ENCODE data around the gene RALGPS1.

RALGPS1 gene

DNA sequence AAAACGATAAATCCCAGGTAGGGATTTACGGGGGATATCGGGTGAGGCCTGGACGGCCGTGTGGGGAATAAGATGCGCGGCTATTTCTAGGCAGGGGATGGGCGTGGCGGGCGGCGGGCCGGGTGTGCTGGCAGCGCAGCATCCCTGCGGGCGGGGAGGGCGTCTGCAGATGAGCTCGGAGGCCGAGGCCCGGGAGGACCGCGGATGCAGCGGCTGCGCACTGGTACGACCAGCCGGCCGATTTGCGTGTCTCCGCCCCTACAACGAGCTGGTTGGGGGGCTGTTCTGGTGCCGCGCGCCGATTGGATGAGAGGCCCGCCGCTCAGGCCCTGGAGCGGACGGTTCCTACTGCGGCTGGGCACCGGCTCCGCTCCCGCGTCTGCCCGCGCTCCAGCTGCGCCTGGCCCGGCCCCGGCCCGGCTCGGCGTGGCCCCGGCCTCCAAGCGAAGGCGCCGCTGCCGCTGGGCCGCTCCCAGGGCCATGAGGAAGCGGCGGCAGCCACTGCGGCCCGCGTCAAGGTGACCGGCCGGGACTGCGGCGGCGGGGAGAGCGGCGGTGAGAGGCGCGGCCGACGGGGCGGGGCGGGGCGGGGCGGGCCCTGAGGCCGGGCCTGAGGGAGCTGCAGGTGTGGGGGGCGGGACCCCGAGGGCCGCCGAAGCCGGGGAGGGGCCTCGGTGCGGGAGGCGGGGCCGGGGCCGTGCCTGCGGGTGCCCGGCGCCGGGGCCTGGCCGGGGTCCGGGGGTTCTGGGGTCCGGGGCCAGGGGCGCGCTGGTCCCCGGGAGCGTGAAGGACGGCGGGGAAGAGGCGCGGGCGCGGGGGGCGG, at the start of gene RALGPS1:
Gene RALGPS1, plus strand, starts transcription at position 325 of the 823 bp plus-strand sequence. CDS start 47,508 bp downstream, outside the sequence.
- DNase-seq = peak; percentile 66

DNA sequence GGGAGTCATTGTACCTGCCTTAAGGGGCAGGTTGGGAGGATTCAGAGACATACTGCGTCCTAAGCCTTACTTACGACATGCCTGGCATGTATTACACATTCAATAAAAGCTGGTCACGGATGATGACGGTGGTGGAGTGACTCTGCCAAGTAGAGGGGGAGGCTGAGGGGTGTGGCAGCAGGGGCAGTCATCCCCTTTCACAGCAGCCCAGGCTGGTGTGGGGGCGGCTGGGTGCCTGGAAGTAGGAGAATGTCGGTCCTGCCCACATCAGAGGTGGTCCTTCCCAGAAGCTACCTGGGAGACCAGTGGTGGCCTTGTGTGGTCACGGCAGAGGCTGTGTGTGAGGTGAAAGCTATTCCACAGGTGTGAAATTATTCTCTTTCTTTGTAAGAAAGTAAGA, 45.2 kb upstream of the RALGPS1 start:
- no peak for DNase-seq

- DNase-seq = no peak
Measured at GRCh38 chr9:126872516-126872915, 42.1 kb upstream of the RALGPS1 start.

- DNase-seq = no peak
Measured at GRCh38 chr9:126874546-126875314, 39.9 kb upstream of the RALGPS1 start.

GRCh38 chr9:126875756-126876510, 38.6 kb upstream of the RALGPS1 start:
- DNase-seq = no peak

DNA sequence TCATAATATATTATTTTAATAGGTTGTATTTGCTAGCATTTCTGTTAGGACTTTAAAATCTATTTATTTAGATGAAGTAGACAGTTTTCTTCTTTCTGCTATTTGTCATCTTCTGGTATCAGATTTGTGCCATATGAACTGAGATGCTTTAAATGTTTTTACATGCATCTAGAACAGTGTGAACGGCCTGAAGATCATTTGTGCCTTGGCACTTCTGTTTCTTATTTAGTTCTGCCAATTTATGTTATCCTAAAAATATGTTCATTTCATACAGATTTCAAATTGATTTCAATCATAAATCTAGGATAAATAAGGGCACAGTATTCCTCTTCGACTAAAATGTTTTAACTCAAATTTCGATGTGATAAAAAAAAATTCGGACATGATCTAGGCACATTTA, 38.1 kb upstream of the RALGPS1 start:
- no peak for DNase-seq

DNA sequence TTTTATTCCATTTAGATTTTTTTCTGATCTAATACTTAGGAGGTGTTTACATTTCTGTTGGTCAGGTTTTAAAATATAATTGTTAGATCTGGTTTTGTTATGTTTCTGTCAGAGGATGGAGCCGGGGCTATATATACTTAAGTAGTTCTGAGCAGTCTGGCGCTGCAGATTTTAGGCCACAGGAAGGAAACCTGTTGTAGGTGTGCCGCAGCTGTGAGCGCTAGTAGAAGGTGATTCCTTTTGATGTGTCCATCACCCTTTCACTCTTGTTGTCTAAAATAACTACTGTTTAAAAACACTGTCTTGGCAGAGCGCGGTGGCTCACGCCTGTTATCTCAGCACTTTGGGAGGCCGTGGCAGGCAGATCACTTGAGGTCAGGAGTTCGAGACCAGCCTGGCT, 37.2 kb upstream of the RALGPS1 start:
- DNase-seq = no peak

DNA sequence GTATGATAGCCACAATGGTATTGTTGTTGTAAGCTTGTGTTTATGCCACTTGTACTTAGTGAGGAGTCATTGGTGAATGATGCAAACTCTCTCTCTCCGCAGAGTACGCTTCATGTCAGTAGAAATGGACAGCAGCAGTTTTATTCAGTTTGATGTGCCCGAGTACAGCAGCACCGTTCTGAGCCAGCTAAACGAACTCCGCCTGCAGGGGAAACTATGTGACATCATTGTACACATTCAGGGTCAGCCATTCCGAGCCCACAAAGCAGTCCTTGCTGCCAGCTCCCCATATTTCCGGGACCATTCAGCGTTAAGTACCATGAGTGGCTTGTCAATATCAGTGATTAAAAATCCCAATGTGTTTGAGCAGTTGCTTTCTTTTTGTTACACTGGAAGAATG, 35.3 kb upstream of the RALGPS1 start:
- DNase-seq = no peak

GRCh38 chr9:126880226-126880946, 34.2 kb upstream of the RALGPS1 start:
- DNase-seq = no peak

- DNase-seq = no peak
Measured at GRCh38 chr9:126880947-126881332, 33.6 kb upstream of the RALGPS1 start.

GRCh38 chr9:126882746-126883145, 31.8 kb upstream of the RALGPS1 start:
- DNase-seq = no peak

DNA sequence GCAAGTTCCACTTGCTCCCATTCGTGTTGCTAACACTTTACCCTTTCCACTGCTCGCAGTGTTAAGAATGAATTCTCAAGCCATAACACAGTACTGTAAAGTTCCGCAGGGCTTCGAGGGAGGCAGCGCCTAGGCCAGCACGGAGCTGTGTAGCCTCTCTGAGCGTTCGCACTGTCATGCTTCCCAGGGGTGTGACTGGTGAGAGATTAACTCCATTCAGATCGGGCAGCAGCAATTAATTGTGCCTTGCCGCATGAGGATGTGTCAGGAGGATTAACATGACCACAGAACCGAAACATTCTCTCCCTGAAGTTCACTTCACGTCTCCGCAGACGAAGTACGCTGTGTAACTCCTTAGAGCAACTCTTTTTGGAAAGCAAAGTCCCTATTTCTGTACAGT, 30.9 kb upstream of the RALGPS1 start:
- no peak for DNase-seq

DNA sequence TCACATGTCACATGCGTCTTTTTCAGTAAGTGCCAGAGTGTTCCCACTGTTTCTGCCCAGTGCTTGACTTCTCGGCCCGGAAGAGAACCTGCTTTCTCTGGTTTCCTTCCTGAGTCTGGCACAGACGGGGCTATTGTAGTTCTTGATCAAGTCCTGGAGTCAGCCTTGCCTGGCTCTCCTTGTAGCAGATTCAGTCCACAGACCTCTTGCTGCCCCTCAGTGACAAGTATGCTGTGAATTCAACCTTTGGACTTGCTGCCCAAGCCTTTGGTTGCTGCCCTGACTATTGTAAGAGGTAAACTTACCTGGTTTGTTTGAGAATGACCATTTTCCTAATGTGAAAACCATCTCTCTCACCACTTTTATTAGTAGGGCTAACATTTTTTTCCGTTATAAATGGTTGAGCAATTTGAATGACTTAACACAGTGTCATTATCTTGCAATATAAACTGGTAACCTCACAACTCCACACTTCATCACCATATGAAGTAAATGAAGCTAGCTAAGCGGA, 29.4 kb upstream of the RALGPS1 start:
- no peak for DNase-seq

- DNase-seq = no peak
Measured at GRCh38 chr9:126886034-126886822, 28.4 kb upstream of the RALGPS1 start.

- DNase-seq = no peak
Measured at GRCh38 chr9:126886897-126887296, 27.7 kb upstream of the RALGPS1 start.

- no peak for DNase-seq
Measured at GRCh38 chr9:126891676-126892075, 22.9 kb upstream of the RALGPS1 start.

- DNase-seq = no peak
Measured at GRCh38 chr9:126893079-126893478, 21.5 kb upstream of the RALGPS1 start.

DNA sequence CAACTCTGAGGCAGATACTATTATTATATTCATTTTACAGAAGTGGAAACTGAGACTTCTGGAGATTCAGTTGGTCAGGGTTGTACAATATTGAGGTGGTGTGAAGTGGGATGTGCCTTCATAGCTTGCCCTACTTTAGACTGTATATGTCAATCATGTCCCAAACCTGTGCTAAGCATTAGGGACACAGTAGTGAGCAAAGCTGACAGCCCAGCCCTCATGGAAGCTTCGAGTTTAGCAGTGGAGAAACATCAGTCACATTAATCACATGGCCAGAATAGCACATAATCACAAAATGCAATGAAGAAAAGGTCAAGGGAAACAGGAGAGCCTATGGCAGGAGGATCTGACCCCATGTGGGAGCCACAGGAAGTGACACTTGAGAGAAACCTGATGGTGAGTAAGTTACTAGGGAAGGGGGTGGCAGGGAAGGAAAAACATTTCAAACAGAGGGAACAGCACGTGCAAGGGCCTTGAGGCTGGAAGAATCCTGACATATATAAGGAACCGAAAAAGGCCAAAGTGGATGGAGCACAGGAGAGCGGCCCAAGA, 20.5 kb upstream of the RALGPS1 start:
- DNase-seq = no peak

DNA sequence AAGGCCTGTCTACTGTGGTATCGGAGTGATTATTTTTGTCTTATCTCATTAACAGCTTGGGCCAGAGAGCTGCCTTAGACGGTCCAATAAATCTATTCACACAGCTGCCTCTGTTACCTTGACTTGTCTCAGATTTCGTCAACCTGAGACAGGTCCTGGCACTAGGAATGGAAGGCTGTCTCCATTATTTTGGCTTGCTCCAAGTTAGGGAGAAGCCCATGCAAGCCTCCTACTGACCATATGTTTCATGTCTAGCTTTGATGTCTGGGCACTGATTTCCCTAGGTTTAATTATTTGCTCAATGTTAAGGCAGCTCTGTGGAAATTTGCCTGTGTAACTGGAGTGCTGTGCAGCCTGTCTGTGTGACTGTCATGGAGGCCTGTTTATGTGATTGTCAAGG, 12.4 kb upstream of the RALGPS1 start:
- no peak for DNase-seq

GRCh38 chr9:126904586-126904985, 10.0 kb upstream of the RALGPS1 start:
- no peak for DNase-seq

DNA sequence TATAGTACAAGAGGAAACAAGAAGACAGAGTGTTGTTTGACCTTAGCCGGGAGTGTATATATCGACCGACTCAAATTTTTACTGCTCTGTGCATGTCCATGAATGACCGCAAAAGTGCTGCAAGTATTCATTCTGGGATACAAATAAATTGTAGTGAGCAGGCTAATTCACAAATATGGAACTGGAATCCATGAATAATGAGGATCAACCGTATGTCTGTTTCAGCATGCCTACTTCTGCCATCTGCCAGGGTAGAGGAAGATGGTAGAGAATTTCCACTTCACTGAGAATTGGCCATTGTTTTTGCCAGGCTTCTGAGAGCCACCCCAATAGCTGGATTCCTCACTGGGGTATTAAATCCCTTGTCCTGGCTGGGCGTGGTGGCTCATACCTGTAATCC, 8.5 kb upstream of the RALGPS1 start:
- DNase-seq = no peak

Data from NCI-H2081 treated with DMSO at 0.1 percent for 48 hours (cell line).